Caco-2 (cell line): Measurements from ENCODE around the gene SELENOO. TPM values are rescaled to one million over a fixed set of nuclear protein-coding genes. Genes with fewer than 3 reads are reported as not detected.

Experiments
- BruUV-seq: library from RNA; stranded (reverse); fragments of 400-500 nt; replicated peaks from 2 replicates; lab custom pipeline; 2021; lab: Mats Ljungman, UMichigan
- CTCF ChIA-PET: fragments of 300-600 bp; sonication (Branson Sonifier 250); formaldehyde crosslinking; loops from one replicate; lab custom pipeline; 2022; ENCODE audit warnings: antibody characterized with exemption; lab: Charles Lee
- POLR2A ChIA-PET: fragments of 300-600 bp; sonication (Branson Sonifier 250); formaldehyde crosslinking; loops from one replicate; lab custom pipeline; 2022; ENCODE audit warnings: antibody characterized with exemption; lab: Charles Lee
- DNase-seq, 2 experiments: peaks; one replicate each; pipeline versions ENCODE4 v3.0.0 to v3.0.0-alpha.2; 2020 to 2022
- H3K27me3 ChIP-seq: replicated peaks from 2 replicates; pipeline ENCODE4 v1.6.0; 2011; ENCODE audit warnings: low read length; ENCODE audit not compliant: control insufficient read depth, insufficient read depth
- H3K36me3 ChIP-seq: 2 replicates; pipeline ENCODE4 v1.5.1; 2011; ENCODE audit warnings: low read length; ENCODE audit not compliant: control insufficient read depth, insufficient read depth
- H3K4me1 ChIP-seq: fragments of 250-450 bp; sonication (Bioruptor Pico); 2 replicates; pipeline ENCODE4 v1.5.1; 2020; ENCODE audit warnings: mild to moderate bottlenecking
- H3K4me3 ChIP-seq: 2 replicates; pipeline ENCODE4 v1.5.1; 2011; ENCODE audit warnings: low read depth, mild to moderate bottlenecking, control low read depth, low read length
- H3K9me3 ChIP-seq: fragments of 250-450 bp; sonication (Bioruptor Pico); 2 replicates; pipeline ENCODE4 v1.5.1; 2020; ENCODE audit warnings: mild to moderate bottlenecking, moderate library complexity
- H3K27ac Mint-ChIP-seq: one replicate; pipeline ENCODE4 v1.8.0; 2022; ENCODE audit warnings: mixed read lengths; ENCODE audit not compliant: unreplicated experiment
- H3K27me3 Mint-ChIP-seq: one replicate; pipeline ENCODE4 v1.8.0; 2022; ENCODE audit warnings: mixed read lengths; ENCODE audit not compliant: insufficient read depth, unreplicated experiment
- H3K36me3 Mint-ChIP-seq: one replicate; pipeline ENCODE4 v1.8.0; 2022; ENCODE audit warnings: mild to moderate bottlenecking, mixed read lengths; ENCODE audit not compliant: insufficient read depth, unreplicated experiment
- H3K4me1 Mint-ChIP-seq: one replicate; pipeline ENCODE4 v1.8.0; 2022; ENCODE audit warnings: low read depth, mixed read lengths; ENCODE audit not compliant: unreplicated experiment
- H3K4me3 Mint-ChIP-seq: one replicate; pipeline ENCODE4 v1.8.0; 2022; ENCODE audit warnings: mild to moderate bottlenecking, moderate library complexity, mixed read lengths; ENCODE audit not compliant: unreplicated experiment
- H3K9me3 Mint-ChIP-seq: one replicate; pipeline ENCODE4 v1.8.0; 2022; ENCODE audit warnings: mixed read lengths; ENCODE audit not compliant: unreplicated experiment
- intact Hi-C: fragments of 100-400 bp; cut with micrococcal nuclease; formaldehyde crosslinking; loops from one replicate; pipeline ENCODE4 v1.10.0; 2022; ENCODE audit not compliant: unreplicated experiment
- total RNA-seq: library from RNA; stranded (reverse); gene quantifications from 2 replicates; pipeline ENCODE4 v1.2.3, GENCODE V29; 2022
- TF ChIP-seq, protein P1 (sequence below), 2 experiments: fragments of 200-600 bp in 1 of 2; IDR thresholded peaks; 1 replicate in 1 of 2; 2 replicates in 1 of 2; pipeline versions ENCODE4 v1.5.1 to v1.8.0; 2011 to 2022; ENCODE audit warnings: antibody characterized with exemption in 1 of 2, control low read depth in 1 of 2, inconsistent platforms in 1 of 2, low read depth in 1 of 2, low read length in 1 of 2, mild to moderate bottlenecking in 1 of 2, moderate library complexity in 1 of 2; ENCODE audit not compliant: insufficient read depth in 1 of 2, severe bottlenecking in 1 of 2, unreplicated experiment in 1 of 2

Gene SELENOO
- total RNA-seq, 1 experiment from 2014 or later = 29.3 TPM

DNA sequence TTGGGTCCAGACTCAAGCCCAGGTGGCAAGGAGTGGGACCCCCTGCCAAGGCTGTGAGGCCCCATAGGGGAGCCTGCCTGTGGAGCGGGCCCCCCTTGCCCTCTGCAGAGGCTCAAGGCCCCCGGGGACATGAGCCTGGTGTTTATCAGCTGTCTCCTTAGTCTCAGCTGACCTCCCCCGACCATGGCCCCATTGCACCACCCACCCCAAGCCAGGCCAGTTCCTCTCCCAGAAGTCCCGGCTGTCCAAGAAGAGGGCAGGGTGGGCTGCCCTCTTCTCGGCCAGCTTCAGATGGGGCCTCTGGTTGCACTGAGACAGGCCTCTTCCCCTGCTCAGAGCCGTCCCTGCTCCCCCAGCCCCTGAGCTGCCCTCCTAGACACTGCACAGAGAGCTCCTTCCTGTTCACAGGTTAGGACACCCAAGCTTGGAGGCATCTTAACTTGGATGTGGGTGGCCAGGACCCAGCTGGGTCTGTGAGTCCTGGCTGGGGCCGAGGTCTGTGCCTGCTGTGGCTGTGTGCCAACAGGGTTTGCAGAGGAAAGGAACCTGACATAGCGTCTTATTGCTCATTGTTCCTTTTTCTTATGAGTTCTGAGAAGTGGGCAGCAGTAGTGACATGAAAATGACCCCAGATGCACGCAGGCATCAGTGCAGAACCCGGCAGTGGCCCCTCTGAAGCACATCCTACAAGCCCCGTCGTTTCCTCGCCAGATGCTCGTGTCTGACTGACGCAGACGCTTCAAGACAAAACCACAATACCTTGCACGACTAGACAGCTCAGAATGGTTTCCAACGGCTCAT lies 9.7 kb upstream of the SELENOO start:
- no peaks in the 10 kb centered on the region for H3K9me3 Mint-ChIP-seq
- ChIA-PET POLR2A (no interaction called here), CTCF (no interaction called here)
- H3K27ac Mint-ChIP-seq = no peak overlapping the region
- Histone ChIP-seq H3K36me3 (no peaks in the 10 kb centered on the region), H3K27me3 (no peaks in the 10 kb centered on the region), H3K4me3 (no peak overlapping the region), H3K9me3 (no peaks in the 10 kb centered on the region), H3K4me1 (0 out of 2 replicates have a peak, but pooled peaks cover 6% of the 10 kb centered on the region)
- BruUV-seq = no TSS peak
- TF ChIP-seq, protein P1, sequence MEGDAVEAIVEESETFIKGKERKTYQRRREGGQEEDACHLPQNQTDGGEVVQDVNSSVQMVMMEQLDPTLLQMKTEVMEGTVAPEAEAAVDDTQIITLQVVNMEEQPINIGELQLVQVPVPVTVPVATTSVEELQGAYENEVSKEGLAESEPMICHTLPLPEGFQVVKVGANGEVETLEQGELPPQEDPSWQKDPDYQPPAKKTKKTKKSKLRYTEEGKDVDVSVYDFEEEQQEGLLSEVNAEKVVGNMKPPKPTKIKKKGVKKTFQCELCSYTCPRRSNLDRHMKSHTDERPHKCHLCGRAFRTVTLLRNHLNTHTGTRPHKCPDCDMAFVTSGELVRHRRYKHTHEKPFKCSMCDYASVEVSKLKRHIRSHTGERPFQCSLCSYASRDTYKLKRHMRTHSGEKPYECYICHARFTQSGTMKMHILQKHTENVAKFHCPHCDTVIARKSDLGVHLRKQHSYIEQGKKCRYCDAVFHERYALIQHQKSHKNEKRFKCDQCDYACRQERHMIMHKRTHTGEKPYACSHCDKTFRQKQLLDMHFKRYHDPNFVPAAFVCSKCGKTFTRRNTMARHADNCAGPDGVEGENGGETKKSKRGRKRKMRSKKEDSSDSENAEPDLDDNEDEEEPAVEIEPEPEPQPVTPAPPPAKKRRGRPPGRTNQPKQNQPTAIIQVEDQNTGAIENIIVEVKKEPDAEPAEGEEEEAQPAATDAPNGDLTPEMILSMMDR (IDR thresholded peaks at IDR 0.05; ENCODE audit: insufficient read depth in 1 of 2, low read depth in 1 of 2, low read length in 1 of 2, severe bottlenecking in 1 of 2, unreplicated experiment in 1 of 2) = no peak
- no peak for DNase-seq
- no peaks in the 10 kb centered on the region for H3K4me1 Mint-ChIP-seq
- intact Hi-C loops = no loop called here
- H3K27me3 Mint-ChIP-seq = no peaks in the 10 kb centered on the region
- H3K36me3 Mint-ChIP-seq = peaks cover 6% of the 10 kb centered on the region
- H3K4me3 Mint-ChIP-seq = no peak overlapping the region

DNA sequence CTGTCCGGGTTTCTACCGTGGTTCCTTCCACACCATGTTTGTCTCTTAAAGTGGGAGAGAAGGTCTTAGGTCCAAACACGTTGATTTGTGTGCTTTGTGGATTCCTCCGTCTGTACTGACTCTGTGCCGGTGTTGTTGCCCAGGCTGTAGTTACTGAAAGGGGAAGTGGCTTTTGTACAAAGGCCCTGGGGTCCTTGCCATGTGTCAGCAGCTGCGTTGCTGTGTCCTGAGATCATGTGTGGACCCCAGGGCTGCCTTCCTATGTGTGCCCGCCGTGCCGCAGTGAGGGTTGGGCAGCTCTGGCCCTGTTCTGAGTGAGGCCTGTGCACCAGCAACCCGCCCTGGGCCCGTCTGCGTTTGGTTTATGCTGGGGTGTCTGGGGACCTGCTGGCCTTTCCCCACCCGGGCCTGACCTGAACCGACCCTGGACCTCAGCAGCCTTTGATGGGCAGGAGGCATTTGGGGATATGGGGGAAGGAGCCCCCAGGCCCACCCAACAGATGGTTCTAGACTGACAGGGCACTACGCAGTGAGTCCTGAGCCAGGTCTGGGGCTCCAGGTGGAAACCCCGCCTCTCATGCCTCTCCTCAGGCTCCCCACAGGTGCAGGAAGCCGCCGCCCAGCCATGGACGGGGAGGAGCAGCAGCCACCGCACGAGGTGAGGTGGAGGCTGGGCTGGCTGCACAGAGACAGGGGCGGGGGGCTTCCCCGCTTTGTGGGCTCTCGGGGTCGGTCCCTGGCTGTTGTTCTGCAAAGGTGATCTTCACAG lies 8.2 kb upstream of the SELENOO start:
- Mint-ChIP-seq H3K9me3 (no peaks in the 10 kb centered on the region), H3K36me3 (no peaks in the 10 kb centered on the region), H3K4me3 (no peak overlapping the region), H3K4me1 (no peaks in the 10 kb centered on the region), H3K27ac (no peak overlapping the region), H3K27me3 (no peaks in the 10 kb centered on the region)
- TF ChIP-seq, protein P1 (IDR thresholded peaks at IDR 0.05; ENCODE audit: insufficient read depth in 1 of 2, low read depth in 1 of 2, low read length in 1 of 2, severe bottlenecking in 1 of 2, unreplicated experiment in 1 of 2) = no peak
- DNase-seq = no peak
- no peak overlapping the region for H3K4me3 ChIP-seq
- intact Hi-C loops = no loop called here
- H3K9me3 ChIP-seq = no peaks in the 10 kb centered on the region
- no peaks in the 10 kb centered on the region for H3K27me3 ChIP-seq
- no peaks in the 10 kb centered on the region for H3K4me1 ChIP-seq
- BruUV-seq = no TSS peak
- POLR2A ChIA-PET = no interaction called here
- CTCF ChIA-PET = interaction anchor here (0.6 kb wide), 1 partner anchor 256 kb away, joined by 4 read pairs; no protein-coding TSS in a partner anchor
- no peaks in the 10 kb centered on the region for H3K36me3 ChIP-seq

- H3K9me3 Mint-ChIP-seq = no peaks in the 10 kb centered on the region
- CTCF ChIA-PET = interaction anchor here (0.6 kb wide), 1 partner anchor 258 kb away, joined by 4 read pairs; no protein-coding TSS in a partner anchor
- no peak overlapping the region for H3K4me3 Mint-ChIP-seq
- TF ChIP-seq, protein P1 (IDR thresholded peaks at IDR 0.05; ENCODE audit: insufficient read depth in 1 of 2, low read depth in 1 of 2, low read length in 1 of 2, severe bottlenecking in 1 of 2, unreplicated experiment in 1 of 2) = no peak
- no peaks in the 10 kb centered on the region for H3K36me3 ChIP-seq
- POLR2A ChIA-PET = no interaction called here
- H3K4me1 Mint-ChIP-seq = no peaks in the 10 kb centered on the region
- no peaks in the 10 kb centered on the region for H3K9me3 ChIP-seq
- no peaks in the 10 kb centered on the region for H3K4me1 ChIP-seq
- no peak for DNase-seq
- no peaks in the 10 kb centered on the region for H3K27me3 Mint-ChIP-seq
- no peaks in the 10 kb centered on the region for H3K36me3 Mint-ChIP-seq
- H3K4me3 ChIP-seq = no peak overlapping the region
- no peaks in the 10 kb centered on the region for H3K27me3 ChIP-seq
- no TSS peak for BruUV-seq
- intact Hi-C loops = no loop called here
- H3K27ac Mint-ChIP-seq = no peak overlapping the region
Measured at GRCh38 chr22:50193621-50194020, 7.2 kb upstream of the SELENOO start.
